ENCODE results near the gene FASLG. TPM values are rescaled to one million over a fixed set of nuclear protein-coding genes. Genes with fewer than 3 reads are reported as not detected.
A peak's percentile ranks its signal among the peaks of the same experiment; 100 is the strongest.

Gene FASLG
- total and polyA plus RNA-seq, 10 donors = 0.44 to 7.1 (median 2.9) TPM

DNA sequence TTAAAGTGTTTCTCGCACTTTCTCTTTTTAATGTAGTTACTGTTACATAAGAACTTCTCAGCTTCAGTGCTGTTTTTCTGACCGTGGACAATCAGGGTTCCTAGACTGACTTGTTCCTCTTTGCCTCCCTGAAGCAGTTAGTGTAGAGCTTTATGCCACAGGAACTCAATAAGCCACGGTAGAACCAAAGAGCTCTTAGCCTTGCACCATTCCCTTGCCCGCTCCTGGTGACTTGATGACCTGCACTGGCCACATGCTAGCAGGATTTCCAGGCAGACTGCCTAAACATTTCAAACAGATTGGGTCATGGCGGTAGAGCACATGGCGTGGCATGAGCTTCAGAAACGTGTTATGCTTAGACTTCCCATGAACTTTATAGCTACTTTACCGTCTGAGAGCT, 18.8 kb upstream of the FASLG start:
- H3K4me3 ChIP-seq = no peak overlapping the region
- no peak for TF ChIP-seq POLR2AphosphoS5 (IDR thresholded peaks at IDR 0.05)
- TF ChIP-seq POLR2A (IDR thresholded peaks at IDR 0.05) = no peak
- TF ChIP-seq, protein P1, sequence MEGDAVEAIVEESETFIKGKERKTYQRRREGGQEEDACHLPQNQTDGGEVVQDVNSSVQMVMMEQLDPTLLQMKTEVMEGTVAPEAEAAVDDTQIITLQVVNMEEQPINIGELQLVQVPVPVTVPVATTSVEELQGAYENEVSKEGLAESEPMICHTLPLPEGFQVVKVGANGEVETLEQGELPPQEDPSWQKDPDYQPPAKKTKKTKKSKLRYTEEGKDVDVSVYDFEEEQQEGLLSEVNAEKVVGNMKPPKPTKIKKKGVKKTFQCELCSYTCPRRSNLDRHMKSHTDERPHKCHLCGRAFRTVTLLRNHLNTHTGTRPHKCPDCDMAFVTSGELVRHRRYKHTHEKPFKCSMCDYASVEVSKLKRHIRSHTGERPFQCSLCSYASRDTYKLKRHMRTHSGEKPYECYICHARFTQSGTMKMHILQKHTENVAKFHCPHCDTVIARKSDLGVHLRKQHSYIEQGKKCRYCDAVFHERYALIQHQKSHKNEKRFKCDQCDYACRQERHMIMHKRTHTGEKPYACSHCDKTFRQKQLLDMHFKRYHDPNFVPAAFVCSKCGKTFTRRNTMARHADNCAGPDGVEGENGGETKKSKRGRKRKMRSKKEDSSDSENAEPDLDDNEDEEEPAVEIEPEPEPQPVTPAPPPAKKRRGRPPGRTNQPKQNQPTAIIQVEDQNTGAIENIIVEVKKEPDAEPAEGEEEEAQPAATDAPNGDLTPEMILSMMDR (IDR thresholded peaks at IDR 0.05 in 8 of 11, conservative IDR thresholded peaks at IDR 0.05 in 3 of 11) = no peak
- H3K9me3 ChIP-seq = no peaks in the 10 kb centered on the region
- peaks cover 4 to 47% (median 24%) of the 10 kb centered on the region in 6 donors for H3K4me1 ChIP-seq
- peak overlapping the region in 4 of 8 donors; percentile 35 to 78 (median 62) for H3K27ac ChIP-seq
- no peak for DNase-seq
- WGBS, 5 donors = 75 to 84% (median 81%) methylated on average over 8 of the region's 8 CpGs
- no peaks in the 10 kb centered on the region for H3K36me3 ChIP-seq
- no peaks in the 10 kb centered on the region for H3K27me3 ChIP-seq (replicated peaks in 1 of 7)
- intact Hi-C loops (cut with DNase I; ENCODE audit: low total_unique reads) = no loop called here

DNA sequence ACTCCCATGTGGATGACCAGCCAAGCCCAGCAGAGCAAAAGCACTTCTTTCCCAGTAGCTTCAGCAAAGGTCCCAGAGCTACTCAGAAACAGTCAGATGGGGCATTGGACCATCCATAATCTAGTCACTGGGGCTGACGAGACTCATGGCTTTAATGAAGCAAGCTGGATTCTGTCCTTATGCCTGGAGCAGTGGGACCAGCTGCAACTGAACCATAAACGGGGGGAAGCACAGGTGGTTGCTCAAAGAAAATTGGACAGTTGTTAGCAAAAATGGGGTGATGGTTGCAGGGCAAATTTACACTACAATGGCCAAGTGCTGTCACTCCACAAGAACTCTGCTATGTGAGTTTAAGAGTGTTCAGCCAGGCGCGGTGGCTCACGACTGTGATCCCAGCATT, 17.4 kb upstream of the FASLG start:
- intact Hi-C loops (cut with DNase I; ENCODE audit: low total_unique reads) = no loop called here
- TF ChIP-seq POLR2A (IDR thresholded peaks at IDR 0.05) (no peak), POLR2AphosphoS5 (IDR thresholded peaks at IDR 0.05) (no peak)
- TF ChIP-seq, protein P1 (IDR thresholded peaks at IDR 0.05 in 8 of 11, conservative IDR thresholded peaks at IDR 0.05 in 3 of 11) = no peak
- H3K4me1 ChIP-seq = peaks cover 4 to 47% (median 24%) of the 10 kb centered on the region in 6 donors
- H3K4me3 ChIP-seq = no peak overlapping the region
- H3K27me3 ChIP-seq (replicated peaks in 1 of 7) = no peaks in the 10 kb centered on the region
- no peak overlapping the region for H3K27ac ChIP-seq
- no peaks in the 10 kb centered on the region for H3K36me3 ChIP-seq
- DNase-seq = no peak
- no peaks in the 10 kb centered on the region for H3K9me3 ChIP-seq
- 61 to 81% (median 80%) methylated on average over 5 of the region's 5 CpGs for WGBS, 5 donors

DNA sequence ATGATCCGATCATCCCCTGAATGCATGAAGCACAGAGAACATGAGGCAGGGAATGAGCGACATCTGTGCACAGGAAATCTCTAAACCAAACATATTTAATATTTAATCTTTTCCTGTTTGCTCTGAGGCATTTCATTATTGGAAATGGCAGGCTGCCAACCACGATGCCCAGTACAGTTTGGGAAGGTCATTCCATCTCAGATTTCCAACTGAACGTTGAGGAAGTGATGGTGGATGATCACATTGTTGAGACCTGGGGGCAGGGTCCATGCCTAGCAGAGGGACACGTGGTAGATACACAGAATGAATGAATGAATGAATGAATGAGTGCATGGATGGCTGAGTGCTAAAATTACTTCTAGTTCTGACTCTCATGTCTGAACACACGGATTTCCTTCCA, 15.9 kb upstream of the FASLG start:
- DNase-seq = no peak
- no peak overlapping the region for H3K4me3 ChIP-seq
- H3K36me3 ChIP-seq = no peaks in the 10 kb centered on the region
- H3K4me1 ChIP-seq = peaks cover 4 to 53% (median 25%) of the 10 kb centered on the region in 6 donors
- peak overlapping the region in 2 of 8 donors; percentile 4 to 9 for H3K27ac ChIP-seq
- no peaks in the 10 kb centered on the region for H3K27me3 ChIP-seq (replicated peaks in 1 of 7)
- no peak for TF ChIP-seq POLR2AphosphoS5 (IDR thresholded peaks at IDR 0.05)
- TF ChIP-seq, protein P1 (IDR thresholded peaks at IDR 0.05 in 8 of 11, conservative IDR thresholded peaks at IDR 0.05 in 3 of 11) = no peak
- TF ChIP-seq POLR2A (IDR thresholded peaks at IDR 0.05) = no peak
- intact Hi-C loops (cut with DNase I; ENCODE audit: low total_unique reads) = no loop called here
- H3K9me3 ChIP-seq = no peaks in the 10 kb centered on the region
- WGBS, 5 donors = 56 to 67% (median 59%) methylated on average over 6 of the region's 6 CpGs

DNA sequence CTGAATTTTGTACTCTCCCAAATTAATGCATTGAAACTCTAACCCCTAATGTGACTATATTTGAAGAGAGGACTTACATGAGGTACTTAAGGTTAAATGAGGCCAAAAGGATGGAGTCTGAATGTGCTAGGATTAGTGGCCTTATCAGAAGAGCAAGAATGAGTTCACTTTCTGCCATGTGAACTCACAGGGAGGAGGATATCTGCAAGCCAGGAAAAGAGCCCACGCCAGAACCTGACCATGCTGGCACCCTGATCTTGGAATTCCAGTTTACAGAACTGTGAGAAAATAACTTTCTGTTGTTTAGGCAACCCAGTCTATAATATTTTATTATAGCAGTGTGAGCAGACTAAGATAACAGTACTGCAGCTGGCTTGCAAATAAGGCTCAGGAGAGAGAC, 12.2 kb upstream of the FASLG start:
- Histone ChIP-seq H3K4me1 (peaks cover 4 to 33% (median 10%) of the 10 kb centered on the region in 6 donors), H3K9me3 (no peaks in the 10 kb centered on the region), H3K4me3 (no peak overlapping the region), H3K27me3 (replicated peaks in 1 of 7) (no peaks in the 10 kb centered on the region), H3K27ac (peak overlapping the region in 3 of 8 donors; percentile 30 to 45 (median 33)), H3K36me3 (no peaks in the 10 kb centered on the region)
- no peak for DNase-seq
- 81 to 97% (median 94%) methylated on average over 1 of the region's 1 CpG for WGBS, 5 donors
- TF ChIP-seq, protein P1 (IDR thresholded peaks at IDR 0.05 in 8 of 11, conservative IDR thresholded peaks at IDR 0.05 in 3 of 11) = no peak
- TF ChIP-seq POLR2AphosphoS5 (IDR thresholded peaks at IDR 0.05) = no peak
- TF ChIP-seq POLR2A (IDR thresholded peaks at IDR 0.05) = no peak
- intact Hi-C loops (cut with DNase I; ENCODE audit: low total_unique reads) = no loop called here
